Stimulated activated CD8-positive, alpha-beta memory T cell treated with anti-CD3 and anti-CD28 coated beads, Interleukin-7, amount 100 ng/mL, for 1 hour (primary cell): ENCODE results near the gene TNRC6C.
"Not testable (repeated sequence)": the region's sequence is repeated elsewhere in the genome, so short reads cannot be mapped to it uniquely, and the experiment has no call there.

Experiments
- DNase-seq, 2 donors: peaks; one replicate each; pipeline ENCODE4 v3.0.0-alpha.2; 2020; ENCODE audit warnings: low read depth in 2 of 2

The TNRC6C gene

DNA sequence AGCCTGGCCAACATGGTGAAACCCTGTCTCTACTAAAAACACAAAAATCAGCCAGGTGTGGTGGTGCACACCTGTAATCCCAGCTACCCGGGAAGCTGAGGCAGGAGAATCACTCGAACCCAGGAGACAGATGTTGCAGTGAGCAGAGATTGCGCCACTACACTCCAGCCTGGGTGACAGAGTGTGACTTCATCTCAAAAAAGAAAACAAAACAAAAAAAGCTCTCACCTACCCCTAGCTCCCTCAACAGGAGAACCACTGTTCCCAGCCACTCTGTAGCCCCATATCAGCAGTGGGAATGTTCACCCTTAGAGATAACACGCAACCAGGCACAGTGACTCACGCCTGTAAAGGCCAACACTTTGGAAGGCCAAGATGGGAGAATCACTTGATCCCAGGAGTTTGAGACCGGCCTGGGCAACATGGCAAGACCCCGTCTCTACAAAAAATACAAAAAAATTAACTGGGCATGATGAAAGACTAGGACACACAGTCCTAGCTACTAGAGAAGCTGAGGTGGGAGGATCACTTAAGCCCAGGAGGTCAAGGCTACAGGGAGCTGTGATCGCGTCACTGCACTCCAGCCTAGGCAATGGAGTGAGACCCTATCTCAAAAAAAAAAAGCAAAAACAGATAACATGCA is 177.5 kb downstream of the TNRC6C start:
- no peak for DNase-seq

DNA sequence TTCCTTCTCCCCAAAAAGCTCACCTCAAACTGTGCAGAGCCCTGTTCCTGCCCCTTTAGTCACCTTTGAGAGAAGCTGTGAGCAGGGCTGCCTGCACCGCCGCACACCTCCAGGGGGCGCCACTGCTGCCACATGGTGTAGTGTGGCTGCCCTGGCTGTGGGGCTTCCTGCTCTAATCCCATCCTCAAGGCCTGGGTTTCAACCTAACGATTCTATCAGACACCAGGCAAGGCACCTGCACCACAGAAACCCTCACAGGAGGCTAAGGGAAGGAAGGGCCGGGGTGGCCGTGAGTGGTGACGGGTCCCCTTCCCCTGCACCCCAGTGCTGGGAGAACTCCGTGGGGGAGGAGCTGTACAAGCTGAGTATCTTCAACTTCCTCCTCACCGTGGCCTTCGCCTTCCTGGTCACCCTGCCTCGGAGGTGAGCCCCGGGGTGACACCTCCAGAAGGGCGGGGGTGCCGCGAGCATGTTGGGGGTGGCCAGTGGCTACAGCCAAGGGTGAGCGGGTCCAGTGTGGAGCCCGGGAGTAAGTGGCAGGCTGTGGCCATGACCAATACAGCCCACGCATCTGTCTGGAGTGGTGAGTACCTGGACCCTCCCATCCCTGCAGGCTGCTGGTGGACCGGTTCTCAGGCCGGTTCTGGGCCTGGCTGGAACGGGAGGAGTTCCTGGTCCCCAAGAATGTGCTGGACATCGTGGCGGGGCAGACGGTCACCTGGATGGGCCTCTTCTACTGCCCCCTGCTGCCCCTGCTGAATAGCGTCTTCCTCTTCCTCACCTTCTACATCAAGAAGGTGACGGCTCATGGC is 179.1 kb downstream of the TNRC6C start:
- DNase-seq: no peak

DNA sequence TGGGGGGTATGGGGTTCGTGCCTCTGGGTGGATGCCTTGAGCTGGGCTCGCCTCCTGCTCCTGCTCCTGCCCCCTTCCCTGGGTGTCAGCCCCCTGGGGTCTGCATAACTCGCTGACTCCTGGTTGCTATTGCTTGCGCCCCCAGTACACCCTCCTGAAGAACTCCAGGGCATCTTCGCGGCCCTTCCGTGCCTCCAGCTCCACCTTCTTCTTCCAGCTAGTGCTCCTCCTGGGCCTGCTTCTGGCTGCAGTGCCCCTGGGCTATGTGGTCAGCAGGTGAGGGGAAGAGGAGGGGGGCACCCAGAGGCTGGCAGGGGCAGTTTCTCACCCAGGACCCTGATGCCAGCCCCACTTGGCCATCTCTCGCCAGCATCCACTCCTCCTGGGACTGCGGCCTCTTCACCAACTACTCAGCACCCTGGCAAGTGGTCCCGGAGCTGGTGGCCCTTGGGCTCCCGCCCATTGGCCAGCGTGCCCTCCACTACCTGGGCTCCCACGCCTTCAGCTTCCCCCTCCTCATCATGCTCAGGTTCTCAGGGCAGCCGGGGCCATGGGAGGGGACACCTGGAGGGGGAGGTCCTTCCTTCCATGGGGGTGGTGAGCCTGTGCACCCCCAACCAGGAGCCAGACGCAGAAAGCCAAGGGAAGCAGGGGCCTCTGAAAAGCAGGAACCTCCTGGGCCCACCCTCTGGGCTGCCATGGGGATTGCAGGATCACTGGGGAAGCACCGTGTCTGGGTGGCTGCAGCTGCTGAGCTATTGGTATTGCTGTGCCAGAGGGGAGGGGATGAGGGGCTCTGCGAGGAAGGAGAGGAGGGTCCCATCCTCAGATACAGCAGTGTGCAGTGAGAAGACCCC is 179.9 kb downstream of the TNRC6C start:
- DNase-seq: no peak

GRCh38 chr17:78139861-78140168 is 181.3 kb downstream of the TNRC6C start:
- DNase-seq: not testable (repeated sequence)

DNA sequence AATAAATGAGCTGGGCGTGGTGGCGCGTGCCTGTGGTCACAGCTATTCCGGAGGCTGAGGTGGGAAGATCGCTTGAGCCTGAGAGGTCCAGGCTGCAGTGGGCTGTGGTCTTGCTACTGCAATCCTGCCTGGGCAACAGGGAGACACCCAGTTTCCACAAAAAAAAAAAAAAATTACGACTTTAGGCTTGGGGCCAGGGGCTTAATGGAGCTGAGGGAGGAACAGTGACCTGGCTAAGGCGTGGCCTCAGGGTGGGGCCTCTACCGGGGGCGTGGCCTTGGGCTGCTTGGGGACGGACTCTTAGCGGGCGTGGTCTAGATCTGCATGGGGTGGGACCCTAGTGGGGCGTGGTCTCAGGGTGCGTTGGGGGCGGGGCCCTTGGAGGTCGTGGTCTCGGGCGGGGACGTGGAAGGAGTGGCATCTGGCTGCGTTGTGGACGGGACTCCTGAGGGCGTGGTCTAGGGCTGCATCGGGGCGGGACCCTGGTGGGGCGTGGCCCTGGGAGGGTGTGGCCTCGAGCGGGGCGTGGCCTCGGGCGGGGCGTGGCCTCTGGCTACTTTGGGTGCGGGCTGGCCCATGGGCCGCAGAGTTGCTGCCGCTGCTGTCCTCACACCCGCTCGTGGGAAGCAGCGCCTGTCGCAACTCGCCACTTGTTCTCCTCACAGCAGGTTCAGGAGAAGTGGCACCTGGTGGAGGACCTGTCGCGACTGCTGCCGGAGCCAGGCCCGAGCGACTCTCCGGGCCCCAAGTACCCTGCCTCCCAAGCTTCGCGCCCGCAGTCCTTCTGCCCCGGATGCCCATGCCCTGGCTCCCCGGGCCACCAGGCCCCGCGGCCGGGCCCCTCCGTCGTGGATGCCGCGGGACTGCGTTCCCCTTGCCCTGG is 181.9 kb downstream of the TNRC6C start:
- DNase-seq: peak; percentile 73 to 80

GRCh38 chr17:78141437-78142118 is 183.1 kb downstream of the TNRC6C start:
- no peak for DNase-seq

DNA sequence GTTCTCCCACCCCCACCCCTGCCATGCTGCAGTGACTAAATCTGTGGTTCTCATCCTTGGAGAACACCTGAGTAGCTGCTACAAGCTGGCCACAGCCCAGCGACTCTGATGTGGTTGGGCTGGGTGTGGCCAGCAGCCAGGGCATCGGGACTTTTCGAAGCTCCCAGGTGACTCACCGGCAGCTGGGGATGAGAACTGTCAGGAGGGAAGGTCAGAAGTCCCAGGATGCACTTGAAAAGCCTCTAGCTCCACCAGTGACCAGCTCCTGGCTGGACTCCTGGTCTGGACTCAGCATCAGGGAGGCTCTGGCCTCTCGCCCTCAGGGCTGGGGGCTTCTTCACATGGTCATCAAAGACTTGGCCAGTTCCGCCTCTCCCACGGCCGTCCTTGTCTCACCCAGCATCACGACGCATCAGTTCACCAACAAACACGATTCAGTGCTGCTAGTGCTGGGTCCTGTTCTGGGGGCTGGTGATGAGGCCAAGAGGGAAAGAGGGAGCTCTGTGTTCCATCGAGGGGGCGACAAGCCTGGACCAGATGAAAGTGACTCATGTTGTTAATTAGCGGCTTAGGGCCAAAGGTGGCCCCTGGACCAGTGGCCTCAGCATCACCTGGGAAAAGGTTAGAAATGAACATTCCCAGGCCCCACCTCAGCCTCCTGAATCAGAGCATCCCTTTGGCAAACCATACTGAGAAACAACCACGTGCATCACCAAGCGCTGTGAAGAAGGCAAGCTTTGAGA is 183.8 kb downstream of the TNRC6C start:
- DNase-seq: no peak

DNA sequence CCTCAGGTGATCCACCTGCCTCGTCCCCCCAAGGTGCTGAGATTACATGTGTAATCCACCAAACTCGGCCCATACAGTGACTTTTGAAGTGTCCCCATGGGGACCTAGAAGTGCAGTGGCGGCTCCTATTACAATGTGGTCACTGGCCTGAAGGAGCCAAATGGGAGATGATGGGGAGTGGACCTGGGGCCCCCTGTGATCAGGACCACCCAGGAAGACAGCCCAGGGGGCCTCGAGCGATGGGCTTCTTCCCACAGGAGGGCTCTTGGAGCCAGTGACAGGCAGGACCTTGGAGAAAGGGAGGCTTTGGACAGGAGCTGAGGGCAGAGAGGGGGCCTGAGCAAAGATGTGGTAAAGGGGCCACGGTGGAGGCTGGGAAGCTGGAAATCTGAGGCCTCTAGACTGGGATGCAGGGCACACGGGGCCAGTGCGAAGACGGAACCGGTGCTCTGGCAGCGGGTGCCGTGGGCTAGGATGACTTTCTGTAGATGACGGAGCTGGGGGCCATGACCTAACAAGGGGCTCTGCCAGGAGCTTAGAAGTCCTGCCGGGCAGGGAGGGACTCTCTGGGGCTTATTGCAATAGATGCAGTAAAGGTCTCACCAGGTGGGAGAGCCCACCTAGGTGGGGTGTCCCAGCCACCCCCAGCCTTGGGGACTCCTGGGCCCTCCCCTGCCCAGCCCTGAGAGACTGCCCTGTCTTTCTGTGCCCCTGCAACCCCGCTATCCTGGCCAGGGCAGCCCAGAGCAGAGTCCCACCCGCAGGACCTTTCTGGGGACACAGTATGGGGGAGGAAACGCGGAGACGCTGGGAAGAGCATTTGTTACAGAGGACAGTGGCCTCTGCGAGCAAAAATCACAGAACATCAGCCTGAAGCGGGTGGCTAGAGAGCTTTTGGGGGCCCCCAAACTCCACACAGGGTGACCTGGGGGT is 185.0 kb downstream of the TNRC6C start:
- DNase-seq: no peak

DNA sequence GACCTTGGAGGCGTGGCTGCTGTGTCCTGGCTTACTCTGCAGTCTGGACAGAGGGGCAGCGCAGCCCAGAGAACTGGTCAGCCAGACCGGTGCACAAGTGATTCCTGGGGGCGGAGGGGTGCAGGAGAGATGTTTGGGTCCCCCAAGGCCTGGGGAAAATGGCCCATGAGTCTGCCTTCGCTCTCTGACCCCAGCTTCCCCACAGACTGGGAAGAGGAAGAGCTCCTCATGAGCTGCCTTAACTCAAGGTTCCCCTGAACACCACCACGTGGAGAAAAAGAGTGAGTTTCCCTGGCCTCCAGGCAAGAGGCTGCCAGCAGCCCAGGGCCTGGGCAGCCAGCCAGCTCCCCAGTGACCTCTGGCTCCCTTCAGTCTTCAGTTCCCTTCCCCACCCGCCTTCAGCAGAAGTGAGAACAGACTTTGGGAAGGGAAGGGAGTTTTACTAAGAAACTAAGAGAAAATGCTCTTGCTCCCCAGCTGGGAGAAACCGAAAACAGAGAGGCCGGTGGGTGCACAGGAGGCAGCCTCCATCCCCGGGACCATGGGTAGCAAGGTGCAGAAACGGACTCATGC is 185.7 kb downstream of the TNRC6C start:
- no peak for DNase-seq

- DNase-seq: no peak
These were observed 186.5 kb downstream of the TNRC6C start for GRCh38 chr17:78144736-78145641.

DNA sequence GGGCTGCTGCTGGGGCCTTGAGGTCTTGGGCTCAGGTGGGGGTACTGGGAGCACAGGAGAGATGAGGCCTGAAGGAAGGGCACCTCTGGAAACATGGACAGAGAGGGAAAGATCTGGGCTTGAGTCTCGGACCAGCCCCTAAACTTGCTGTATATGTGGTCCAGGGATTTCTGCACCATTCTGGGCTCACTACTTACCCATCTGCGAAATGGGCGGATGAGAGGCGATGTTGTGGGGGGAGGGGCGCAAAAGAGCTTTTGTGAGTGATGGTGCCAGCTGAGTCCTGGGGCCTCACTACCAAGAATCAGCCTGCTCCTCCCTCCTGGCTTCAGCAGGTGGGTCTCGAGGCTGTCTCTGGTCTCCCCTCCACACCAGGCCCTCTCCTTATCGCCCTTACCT is 188.0 kb downstream of the TNRC6C start:
- DNase-seq: no peak

- DNase-seq: no peak
These were observed 188.4 kb downstream of the TNRC6C start for GRCh38 chr17:78146881-78147280.

DNA sequence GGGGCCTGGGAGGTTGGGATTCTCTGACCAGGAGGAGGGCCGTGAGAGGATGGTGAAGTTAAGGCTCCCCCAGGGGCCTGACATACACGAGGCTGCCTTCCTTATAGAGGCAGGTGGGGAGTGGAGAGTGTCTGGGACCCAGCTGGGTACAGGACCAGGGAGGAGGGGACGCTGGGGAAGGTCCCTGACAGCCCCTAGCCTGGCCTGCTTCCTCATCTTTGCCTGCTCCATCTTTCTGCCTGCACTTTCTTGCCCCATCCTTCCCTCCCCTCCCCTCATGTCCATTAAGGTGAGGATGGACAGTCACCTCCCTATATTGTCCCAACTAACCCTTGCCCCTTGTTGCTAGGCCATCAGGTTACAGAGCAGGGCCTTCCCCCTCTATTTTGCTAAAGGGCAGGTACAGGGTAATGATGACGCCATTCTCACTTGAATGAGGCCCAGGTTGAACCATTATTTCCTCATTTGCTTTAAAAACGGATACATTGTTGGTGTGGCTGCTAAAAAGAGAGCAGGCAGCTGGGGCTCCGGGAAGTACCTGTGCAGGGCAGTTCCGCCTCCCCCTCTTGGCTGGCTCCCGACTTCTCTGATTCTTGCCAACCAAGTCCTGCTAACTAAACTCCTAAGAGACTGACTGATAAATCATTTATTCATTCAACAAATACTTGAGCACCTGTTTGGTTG is 189.0 kb downstream of the TNRC6C start:
- DNase-seq: no peak

DNA sequence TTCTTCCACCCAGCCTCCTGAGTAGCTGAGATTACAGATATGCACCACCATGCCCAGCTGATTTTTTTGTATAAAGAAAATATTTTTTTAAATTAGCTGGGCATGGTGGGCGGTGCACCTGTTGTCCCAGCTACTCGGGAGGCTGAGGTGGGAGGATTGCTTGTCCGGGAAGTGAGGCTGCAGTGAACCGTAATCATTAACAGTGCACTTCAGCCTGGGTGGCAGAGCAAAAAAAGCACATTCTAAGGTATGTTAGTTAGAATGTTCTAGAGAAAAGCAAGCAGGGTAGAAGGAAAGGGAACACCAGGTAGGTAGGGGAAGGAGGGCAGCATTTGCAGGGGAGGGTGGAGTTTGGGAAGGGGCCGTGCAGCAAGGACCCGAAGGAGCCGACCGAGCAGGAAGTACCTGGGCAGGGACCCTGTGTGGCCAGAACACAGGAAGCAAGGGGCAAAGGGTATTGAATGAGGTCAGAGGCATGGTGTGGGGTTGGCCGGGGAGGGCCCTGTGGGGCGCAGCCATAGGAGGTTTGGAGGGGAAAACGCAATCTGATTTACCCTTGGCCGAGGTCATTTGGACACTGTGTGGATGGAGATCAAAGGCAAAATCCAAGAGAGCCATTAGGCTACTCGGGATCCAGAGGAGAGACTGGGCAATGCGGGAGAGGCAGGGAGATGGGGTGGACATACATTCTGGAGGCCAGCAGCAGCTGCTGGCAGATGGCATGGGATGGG is 189.9 kb downstream of the TNRC6C start:
- DNase-seq: no peak

DNA sequence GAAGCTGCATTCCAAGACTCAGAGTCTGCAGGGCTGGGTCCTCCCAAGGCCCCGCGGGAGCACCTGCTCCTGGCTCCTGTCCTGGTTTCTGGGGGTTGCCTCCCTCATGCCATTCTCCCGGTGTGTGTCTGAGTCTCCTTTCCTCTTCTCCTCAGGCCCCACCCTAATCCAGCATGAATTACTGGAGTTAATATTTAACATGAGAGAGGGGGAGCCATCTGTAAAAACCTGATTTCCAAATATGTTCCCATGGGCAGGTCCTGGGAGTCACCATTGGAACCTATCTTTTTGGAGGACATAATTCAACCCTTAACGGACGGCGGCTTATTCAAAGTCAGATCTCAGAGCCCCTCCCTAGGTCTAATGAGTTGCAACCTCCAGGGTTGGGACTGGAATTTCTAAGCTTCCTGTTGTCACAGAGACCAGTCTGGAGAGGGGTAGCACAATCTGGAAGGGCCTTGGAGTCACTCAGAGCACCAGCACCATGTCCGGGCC is 193.1 kb downstream of the TNRC6C start:
- no peak for DNase-seq
